OCI-LY7 (cell line): ENCODE data around the gene TPD52L1.

ENCODE experiments used
- EZH2phosphoT487 ChIP-seq: fragments of 200-600 bp; sonication (generic); IDR thresholded peaks from 2 replicates; pipeline ENCODE4 v1.6.1; 2018; ENCODE audit warnings: low read depth, borderline replicate concordance, mild to moderate bottlenecking, mixed run types, antibody characterized with exemption, low read length, moderate library complexity, mixed read lengths
- TF ChIP-seq, protein P1 (sequence below): fragments of 200-600 bp; sonication (generic); conservative IDR thresholded peaks from 2 replicates; pipeline ENCODE4 v1.5.1; 2014; ENCODE audit warnings: mild to moderate bottlenecking, antibody characterized with exemption, low read length, moderate library complexity, mixed read lengths

- TF ChIP-seq, protein P1, sequence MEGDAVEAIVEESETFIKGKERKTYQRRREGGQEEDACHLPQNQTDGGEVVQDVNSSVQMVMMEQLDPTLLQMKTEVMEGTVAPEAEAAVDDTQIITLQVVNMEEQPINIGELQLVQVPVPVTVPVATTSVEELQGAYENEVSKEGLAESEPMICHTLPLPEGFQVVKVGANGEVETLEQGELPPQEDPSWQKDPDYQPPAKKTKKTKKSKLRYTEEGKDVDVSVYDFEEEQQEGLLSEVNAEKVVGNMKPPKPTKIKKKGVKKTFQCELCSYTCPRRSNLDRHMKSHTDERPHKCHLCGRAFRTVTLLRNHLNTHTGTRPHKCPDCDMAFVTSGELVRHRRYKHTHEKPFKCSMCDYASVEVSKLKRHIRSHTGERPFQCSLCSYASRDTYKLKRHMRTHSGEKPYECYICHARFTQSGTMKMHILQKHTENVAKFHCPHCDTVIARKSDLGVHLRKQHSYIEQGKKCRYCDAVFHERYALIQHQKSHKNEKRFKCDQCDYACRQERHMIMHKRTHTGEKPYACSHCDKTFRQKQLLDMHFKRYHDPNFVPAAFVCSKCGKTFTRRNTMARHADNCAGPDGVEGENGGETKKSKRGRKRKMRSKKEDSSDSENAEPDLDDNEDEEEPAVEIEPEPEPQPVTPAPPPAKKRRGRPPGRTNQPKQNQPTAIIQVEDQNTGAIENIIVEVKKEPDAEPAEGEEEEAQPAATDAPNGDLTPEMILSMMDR, result no peak
- no peak for TF ChIP-seq EZH2phosphoT487
Measured at GRCh38 chr6:125219361-125219895, 65.9 kb downstream of the TPD52L1 start.
